H1 (cell line): ENCODE data around the gene TBX18.

Source experiments
- ATF3 ChIP-seq: IDR thresholded peaks from 2 replicates; pipeline ENCODE4 v1.6.1; 2011; ENCODE audit warnings: low read depth, mild to moderate bottlenecking, low read length; ENCODE audit not compliant: insufficient read depth
- CBX5 ChIP-seq: fragments of 300-800, 300-1000 bp; sonication (generic); IDR thresholded peaks from 2 replicates; pipeline ENCODE4 v1.7.1; 2016; ENCODE audit warnings: antibody characterized with exemption, low read length, low read depth
- CBX8 ChIP-seq: fragments of 300-800, 300-1000 bp; sonication (generic); IDR thresholded peaks from 2 replicates; pipeline ENCODE4 v1.7.1; 2016; ENCODE audit warnings: low read depth, low read length, borderline replicate concordance
- EGR1 ChIP-seq: IDR thresholded peaks from 2 replicates; pipeline ENCODE4 v1.6.1; 2011; ENCODE audit warnings: low read depth, low read length, borderline replicate concordance
- EP300 ChIP-seq, 2 experiments: IDR thresholded peaks; 1 replicate in 1 of 2; 2 replicates in 1 of 2; pipeline ENCODE4 v1.6.1; 2011 to 2012; ENCODE audit warnings: low read depth in 2 of 2, low read length in 2 of 2, mild to moderate bottlenecking in 2 of 2, borderline replicate concordance in 1 of 2, inconsistent platforms in 1 of 2, moderate library complexity in 1 of 2
- POLR2A ChIP-seq, 2 experiments: IDR thresholded peaks; 1 replicate in 1 of 2; 2 replicates in 1 of 2; pipeline ENCODE4 v1.6.1; 2011; ENCODE audit warnings: low read depth in 2 of 2, low read length in 2 of 2, mild to moderate bottlenecking in 2 of 2; ENCODE audit errors: control extremely low read depth in 1 of 2
- POLR2AphosphoS5 ChIP-seq: IDR thresholded peaks from 2 replicates; pipeline ENCODE4 v1.6.1; 2011; ENCODE audit warnings: low read depth, low read length
- RAD21 ChIP-seq, 2 experiments: IDR thresholded peaks in 1 of 2; conservative IDR thresholded peaks in 1 of 2; 2 replicates each; pipeline ENCODE4 v1.6.1; 2011; ENCODE audit warnings: low read depth in 2 of 2, low read length in 2 of 2, improper control_type of control experiment in 1 of 2, inconsistent platforms in 1 of 2, mild to moderate bottlenecking in 1 of 2, moderate library complexity in 1 of 2
- RXRA ChIP-seq: IDR thresholded peaks from 2 replicates; pipeline ENCODE4 v1.6.1; 2011; ENCODE audit warnings: low read depth, mild to moderate bottlenecking, low read length, moderate library complexity; ENCODE audit not compliant: insufficient read depth
- SAP30 ChIP-seq: fragments of 300-600 bp; sonication (generic); IDR thresholded peaks from 2 replicates; pipeline ENCODE4 v1.7.1; 2012; ENCODE audit warnings: low read length, moderate library complexity, mild to moderate bottlenecking, inconsistent platforms; ENCODE audit not compliant: insufficient read depth, insufficient replicate concordance
- ZNF274 ChIP-seq: IDR thresholded peaks from 2 replicates; pipeline ENCODE4 v1.7.0; 2012; ENCODE audit warnings: low read length, borderline replicate concordance; ENCODE audit errors: extremely low read depth
- TF ChIP-seq, protein P1 (sequence below), 3 experiments: IDR thresholded peaks; 1 replicate in 2 of 3; 2 replicates in 1 of 3; pipeline versions ENCODE4 v1.5.1 to v1.6.1; 2011; ENCODE audit warnings: low read length in 3 of 3, mild to moderate bottlenecking in 3 of 3, inconsistent platforms in 2 of 3, low read depth in 1 of 3, moderate library complexity in 1 of 3; ENCODE audit not compliant: insufficient read depth in 1 of 3; ENCODE audit errors: control extremely low read depth in 1 of 3

DNA sequence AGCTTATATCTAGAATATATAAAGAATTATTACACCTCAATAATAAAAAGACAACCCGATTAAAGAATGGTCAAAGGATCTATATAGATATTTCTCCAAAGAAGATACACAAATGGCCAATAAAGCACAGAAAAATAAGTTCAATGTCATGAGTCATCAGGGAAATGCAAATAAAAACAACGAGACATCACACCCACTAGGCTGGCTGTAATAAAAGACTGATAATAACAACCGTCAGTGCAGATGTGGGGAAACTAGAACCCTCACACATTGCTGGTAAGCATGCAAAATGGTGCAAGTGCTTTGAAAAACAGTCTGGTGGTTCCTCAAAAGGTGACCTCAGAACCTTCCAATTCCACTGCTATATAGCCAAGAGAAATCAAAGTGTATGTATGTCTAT is 33.0 kb downstream of the TBX18 start:
- TF ChIP-seq CBX5 (no peak), ZNF274 (no peak), RXRA (no peak), EP300 (IDR thresholded peaks at IDR 0.05; ENCODE audit: borderline replicate concordance in 1 of 2, low read depth in 2 of 2, low read length in 2 of 2) (no peak), CBX8 (no peak), POLR2AphosphoS5 (no peak), RAD21 (IDR thresholded peaks at IDR 0.05 in 1 of 2, conservative IDR thresholded peaks at IDR 0.05 in 1 of 2; ENCODE audit: low read depth in 2 of 2, low read length in 2 of 2) (no peak), ATF3 (no peak), POLR2A (IDR thresholded peaks at IDR 0.05; ENCODE audit: control extremely low read depth in 1 of 2, low read depth in 2 of 2, low read length in 2 of 2) (no peak), EGR1 (no peak), SAP30 (no peak)
- TF ChIP-seq, protein P1, sequence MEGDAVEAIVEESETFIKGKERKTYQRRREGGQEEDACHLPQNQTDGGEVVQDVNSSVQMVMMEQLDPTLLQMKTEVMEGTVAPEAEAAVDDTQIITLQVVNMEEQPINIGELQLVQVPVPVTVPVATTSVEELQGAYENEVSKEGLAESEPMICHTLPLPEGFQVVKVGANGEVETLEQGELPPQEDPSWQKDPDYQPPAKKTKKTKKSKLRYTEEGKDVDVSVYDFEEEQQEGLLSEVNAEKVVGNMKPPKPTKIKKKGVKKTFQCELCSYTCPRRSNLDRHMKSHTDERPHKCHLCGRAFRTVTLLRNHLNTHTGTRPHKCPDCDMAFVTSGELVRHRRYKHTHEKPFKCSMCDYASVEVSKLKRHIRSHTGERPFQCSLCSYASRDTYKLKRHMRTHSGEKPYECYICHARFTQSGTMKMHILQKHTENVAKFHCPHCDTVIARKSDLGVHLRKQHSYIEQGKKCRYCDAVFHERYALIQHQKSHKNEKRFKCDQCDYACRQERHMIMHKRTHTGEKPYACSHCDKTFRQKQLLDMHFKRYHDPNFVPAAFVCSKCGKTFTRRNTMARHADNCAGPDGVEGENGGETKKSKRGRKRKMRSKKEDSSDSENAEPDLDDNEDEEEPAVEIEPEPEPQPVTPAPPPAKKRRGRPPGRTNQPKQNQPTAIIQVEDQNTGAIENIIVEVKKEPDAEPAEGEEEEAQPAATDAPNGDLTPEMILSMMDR (IDR thresholded peaks at IDR 0.05; ENCODE audit: control extremely low read depth in 1 of 3, insufficient read depth in 1 of 3, low read depth in 1 of 3, low read length in 3 of 3) = no peak
